Tibial artery (tissue), 4 donors: ENCODE data around the gene SRRM5.

ENCODE experiments used
- DNase-seq, 2 donors: peaks; one replicate each; pipeline ENCODE4 v3.0.0-alpha.2; 2019
- H3K27ac ChIP-seq, 2 donors: fragments of 200-600 bp; sonication (generic) in 1 of 2; 1 replicate in 1 of 2; 2 replicates in 1 of 2; pipeline ENCODE4 v1.5.1; 2018 to 2019; ENCODE audit warnings: mild to moderate bottlenecking in 1 of 2
- H3K27me3 ChIP-seq, 2 donors: fragments of 200-600 bp; sonication (generic) in 1 of 2; one replicate each; pipeline versions ENCODE4 v1.5.1 to v1.6.0; 2016 to 2019
- H3K36me3 ChIP-seq, 3 donors: fragments of 200-600 bp; sonication (generic) in 2 of 3; one replicate each; pipeline ENCODE4 v1.5.1; 2016 to 2019; ENCODE audit warnings: mild to moderate bottlenecking in 2 of 3
- H3K4me1 ChIP-seq, 4 donors: fragments of 200-600 bp; sonication (generic) in 2 of 4; 1 replicate in 3 of 4; 2 replicates in 1 of 4; pipeline ENCODE4 v1.5.1; 2016 to 2019
- H3K4me3 ChIP-seq, 2 donors: fragments of 200-600 bp; sonication (generic) in 1 of 2; 1 replicate in 1 of 2; 2 replicates in 1 of 2; pipeline ENCODE4 v1.5.1; 2018 to 2019; ENCODE audit warnings: mild to moderate bottlenecking in 2 of 2
- H3K9me3 ChIP-seq, 3 donors: fragments of 200-600 bp; sonication (generic) in 1 of 3; one replicate each; pipeline ENCODE4 v1.5.1; 2016 to 2019
- intact Hi-C: fragments of 100-400 bp; cut with DNase I; formaldehyde crosslinking; loops from one replicate; pipeline ENCODE4 v1.15.0; 2023; ENCODE audit warnings: low total_unique reads
- TF ChIP-seq, protein P1 (sequence below), 2 experiments: fragments of 200-600 bp in 1 of 2; fragments of 450-650 bp in 1 of 2; IDR thresholded peaks; one replicate each; pipeline ENCODE4 v1.5.1; 2017 to 2019; ENCODE audit warnings: antibody characterized with exemption in 2 of 2, mild to moderate bottlenecking in 1 of 2, moderate library complexity in 1 of 2

The SRRM5 gene

GRCh38 chr19:43660301-43660970, 48.5 kb downstream of the SRRM5 start:
- Histone ChIP-seq H3K36me3 (peaks cover 15 to 35% (median 33%) of the 10 kb centered on the region in 3 donors), H3K9me3 (peaks cover 0 to 4% (median 0%) of the 10 kb centered on the region in 3 donors), H3K27me3 (no peaks in the 10 kb centered on the region), H3K27ac (no peak overlapping the region), H3K4me1 (no peaks in the 10 kb centered on the region), H3K4me3 (no peak overlapping the region)
- TF ChIP-seq, protein P1, sequence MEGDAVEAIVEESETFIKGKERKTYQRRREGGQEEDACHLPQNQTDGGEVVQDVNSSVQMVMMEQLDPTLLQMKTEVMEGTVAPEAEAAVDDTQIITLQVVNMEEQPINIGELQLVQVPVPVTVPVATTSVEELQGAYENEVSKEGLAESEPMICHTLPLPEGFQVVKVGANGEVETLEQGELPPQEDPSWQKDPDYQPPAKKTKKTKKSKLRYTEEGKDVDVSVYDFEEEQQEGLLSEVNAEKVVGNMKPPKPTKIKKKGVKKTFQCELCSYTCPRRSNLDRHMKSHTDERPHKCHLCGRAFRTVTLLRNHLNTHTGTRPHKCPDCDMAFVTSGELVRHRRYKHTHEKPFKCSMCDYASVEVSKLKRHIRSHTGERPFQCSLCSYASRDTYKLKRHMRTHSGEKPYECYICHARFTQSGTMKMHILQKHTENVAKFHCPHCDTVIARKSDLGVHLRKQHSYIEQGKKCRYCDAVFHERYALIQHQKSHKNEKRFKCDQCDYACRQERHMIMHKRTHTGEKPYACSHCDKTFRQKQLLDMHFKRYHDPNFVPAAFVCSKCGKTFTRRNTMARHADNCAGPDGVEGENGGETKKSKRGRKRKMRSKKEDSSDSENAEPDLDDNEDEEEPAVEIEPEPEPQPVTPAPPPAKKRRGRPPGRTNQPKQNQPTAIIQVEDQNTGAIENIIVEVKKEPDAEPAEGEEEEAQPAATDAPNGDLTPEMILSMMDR (IDR thresholded peaks at IDR 0.05), result no peak
- intact Hi-C loops, result no loop called here
- no peak for DNase-seq

GRCh38 chr19:43660971-43661360, 49.1 kb downstream of the SRRM5 start:
- Histone ChIP-seq H3K36me3 (peaks cover 10 to 30% (median 28%) of the 10 kb centered on the region in 3 donors), H3K4me1 (no peaks in the 10 kb centered on the region), H3K9me3 (peaks cover 0 to 4% (median 0%) of the 10 kb centered on the region in 3 donors), H3K4me3 (no peak overlapping the region), H3K27ac (no peak overlapping the region), H3K27me3 (no peaks in the 10 kb centered on the region)
- no peak for DNase-seq
- TF ChIP-seq, protein P1 (IDR thresholded peaks at IDR 0.05), result no peak
- intact Hi-C loops, result no loop called here

- TF ChIP-seq, protein P1 (IDR thresholded peaks at IDR 0.05), result no peak
- intact Hi-C loops, result no loop called here
These were observed 50.6 kb downstream of the SRRM5 start for GRCh38 chr19:43662487-43662886.

DNA sequence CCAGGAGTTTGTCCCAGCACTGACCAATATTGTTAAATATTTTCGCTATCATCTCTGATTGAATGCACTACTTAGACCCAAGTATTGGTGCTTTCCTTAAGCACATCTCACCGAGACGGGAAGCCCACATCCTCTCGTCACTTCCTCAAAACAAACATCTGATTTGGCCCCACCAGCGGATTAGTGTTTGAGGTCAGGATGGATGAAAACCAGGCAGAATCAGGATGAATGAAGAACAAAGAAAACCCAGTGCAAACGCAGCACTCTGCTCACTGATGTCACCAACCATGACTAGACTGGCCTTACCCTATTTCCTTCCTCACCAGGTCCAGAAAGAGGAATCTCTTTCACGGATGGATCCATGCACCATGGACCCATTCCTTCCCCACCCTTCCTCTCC, 52.1 kb downstream of the SRRM5 start:
- Histone ChIP-seq H3K4me3 (no peak overlapping the region), H3K27ac (no peak overlapping the region), H3K4me1 (peaks cover 0 to 9% (median 5%) of the 10 kb centered on the region in 4 donors), H3K27me3 (no peaks in the 10 kb centered on the region), H3K9me3 (no peaks in the 10 kb centered on the region), H3K36me3 (peaks cover 0 to 28% (median 12%) of the 10 kb centered on the region in 3 donors)
- DNase-seq, result peak in 1 of 2 donors; percentile 28
- TF ChIP-seq, protein P1 (IDR thresholded peaks at IDR 0.05), result no peak
- intact Hi-C loops, result no loop called here

More at GRCh38 chr19:43662487-43662886, 50.6 kb downstream of the SRRM5 start:
- Histone ChIP-seq H3K27me3 (no peaks in the 10 kb centered on the region), H3K4me3 (no peak overlapping the region), H3K9me3 (peaks cover 0 to 4% (median 0%) of the 10 kb centered on the region in 3 donors), H3K36me3 (peaks cover 6 to 32% (median 20%) of the 10 kb centered on the region in 3 donors), H3K4me1 (peaks cover 0 to 3% (median 2%) of the 10 kb centered on the region in 4 donors), H3K27ac (no peak overlapping the region)
- DNase-seq, result no peak
